Natural killer cell (primary cell): Measurements from ENCODE around the gene FRMD4A. TPM values are rescaled to one million over a fixed set of nuclear protein-coding genes. Genes with fewer than 3 reads are reported as not detected.

Source experiments
- ATAC-seq, 3 donors: fragments of 150-1000 bp in 2 of 3; fragments of 200-7000 bp in 1 of 3; cut with Tn5 transposase; 1 replicate in 1 of 3; 2 replicates in 2 of 3; pipeline ENCODE4 v1.10.0; 2021; ENCODE audit warnings: mild to moderate bottlenecking in 2 of 3, moderate library complexity in 2 of 3
- DNase-seq, 2 donors: peaks; one replicate each; pipeline versions ENCODE4 v3.0.0 to v3.0.0-alpha.2; 2013 to 2021; ENCODE audit warnings: mixed read lengths in 1 of 2
- H3K27ac ChIP-seq: one replicate; pipeline ENCODE4 v1.5.1; 2013; ENCODE audit warnings: mild to moderate bottlenecking, low read length
- H3K27me3 ChIP-seq: one replicate; pipeline ENCODE4 v1.6.1; 2013; ENCODE audit warnings: low read length; ENCODE audit not compliant: control insufficient read depth, insufficient read depth
- H3K36me3 ChIP-seq: one replicate; pipeline ENCODE4 v1.6.1; 2013; ENCODE audit warnings: low read length; ENCODE audit not compliant: control insufficient read depth, insufficient read depth
- H3K4me1 ChIP-seq: one replicate; pipeline ENCODE4 v1.6.1; 2013; ENCODE audit warnings: low read length; ENCODE audit not compliant: control insufficient read depth, insufficient read depth
- H3K4me3 ChIP-seq: one replicate; pipeline ENCODE4 v1.5.1; 2013; ENCODE audit warnings: low read length
- H3K9me3 ChIP-seq: one replicate; pipeline ENCODE4 v1.6.1; 2013; ENCODE audit warnings: low read length; ENCODE audit not compliant: control insufficient read depth, insufficient read depth
- H3K27ac Mint-ChIP-seq, 2 donors: one replicate each; pipeline ENCODE4 v1.8.0; 2022; ENCODE audit warnings: mild to moderate bottlenecking in 2 of 2, mixed read lengths in 2 of 2, moderate library complexity in 1 of 2
- H3K27me3 Mint-ChIP-seq, 2 donors: one replicate each; pipeline ENCODE4 v1.8.0; 2022; ENCODE audit warnings: low read depth in 2 of 2, mixed read lengths in 2 of 2
- H3K36me3 Mint-ChIP-seq: one replicate; pipeline ENCODE4 v1.8.0; 2022; ENCODE audit warnings: mixed read lengths
- H3K4me1 Mint-ChIP-seq, 2 donors: one replicate each; pipeline ENCODE4 v1.8.0; 2022; ENCODE audit warnings: mixed read lengths in 2 of 2
- H3K4me3 Mint-ChIP-seq: one replicate; pipeline ENCODE4 v1.8.0; 2022; ENCODE audit warnings: mild to moderate bottlenecking, moderate library complexity, mixed read lengths
- H3K9me3 Mint-ChIP-seq, 2 donors: one replicate each; pipeline ENCODE4 v1.8.0; 2022; ENCODE audit warnings: mixed read lengths in 2 of 2
- CTCF ChIP-seq: fragments of 200-600 bp; IDR thresholded peaks from one replicate; pipeline ENCODE4 v1.8.0; 2022; ENCODE audit warnings: antibody characterized with exemption
- WGBS: methylation state at CpG from one replicate; pipeline ENCODE4 v1.1.7; 2013; ENCODE audit warnings: missing lambda C conversion rate; ENCODE audit not compliant: insufficient coverage; 5-methylcytosine and 5-hydroxymethylcytosine counted together
- intact Hi-C: fragments of 100-400 bp; cut with micrococcal nuclease; formaldehyde crosslinking; loops from one replicate; pipeline ENCODE4 v1.14.2; 2022
- total RNA-seq, 4 donors: library from RNA; stranded (reverse); fragments of 120-200 nt in 1 of 4; gene quantifications; one replicate each; pipeline versions ENCODE4 v1.2.3 to v1.2.4, GENCODE V29; 2013 to 2022

The FRMD4A gene
- total RNA-seq, 3 donors from 2014 or later (not counting 1 experiment from before 2014, with no cell fraction given), result 0.36 to 0.38 TPM; not detected in 1

DNA sequence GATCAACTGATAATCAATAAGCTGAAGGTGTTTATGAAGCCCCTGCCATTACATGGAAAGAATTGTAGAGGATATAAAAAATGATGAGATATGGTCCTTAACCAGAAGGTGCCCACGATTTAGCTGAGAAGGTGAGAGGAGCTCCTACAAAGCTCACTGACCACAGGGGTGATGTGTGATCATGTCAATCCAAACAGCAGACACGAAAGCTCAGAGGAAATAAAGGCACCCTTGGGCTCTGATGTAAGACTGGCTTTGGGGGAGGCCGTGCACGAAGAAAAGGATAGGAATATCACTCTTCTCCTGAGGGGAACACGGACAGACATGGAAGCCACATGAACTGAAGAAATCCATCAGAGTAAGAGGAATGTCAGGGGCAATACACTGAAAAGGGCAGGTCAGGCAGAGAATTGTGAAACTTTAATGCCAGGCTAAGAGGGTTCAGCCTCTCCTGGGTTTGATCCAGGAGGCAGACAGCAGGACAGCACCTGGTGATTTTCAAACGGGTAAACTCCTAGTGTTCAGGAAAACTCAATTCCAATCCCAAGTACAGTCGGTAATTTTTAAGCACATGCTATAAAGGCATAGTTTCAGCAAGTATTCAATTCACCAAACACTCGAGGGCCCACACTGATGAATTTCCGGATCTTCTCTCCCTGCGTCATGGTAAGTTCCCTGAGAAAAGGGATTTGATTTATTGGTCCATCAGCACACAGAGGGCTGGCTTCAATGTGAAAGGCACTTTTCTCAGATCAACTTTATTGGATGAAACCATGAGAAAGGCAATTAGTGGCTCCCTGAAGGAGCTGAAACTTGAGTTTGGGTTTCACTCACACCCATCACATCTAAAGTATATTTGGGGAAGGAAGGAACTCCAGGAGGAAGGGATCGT is 580.2 kb downstream of the FRMD4A start:
- Mint-ChIP-seq H3K36me3 (no peaks in the 10 kb centered on the region), H3K9me3 (no peaks in the 10 kb centered on the region), H3K27ac (no peak overlapping the region), H3K4me1 (no peaks in the 10 kb centered on the region), H3K27me3 (peaks cover 15 to 51% of the 10 kb centered on the region in 2 donors), H3K4me3 (no peak overlapping the region)
- no peak for TF ChIP-seq CTCF
- H3K4me3 ChIP-seq, result no peak overlapping the region
- no peaks in the 10 kb centered on the region for H3K9me3 ChIP-seq
- 75% methylated on average over 11 of the region's 11 CpGs for WGBS
- no peaks in the 10 kb centered on the region for H3K27me3 ChIP-seq
- H3K27ac ChIP-seq, result no peak overlapping the region
- intact Hi-C loops, result no loop called here
- no peaks in the 10 kb centered on the region for H3K4me1 ChIP-seq
- DNase-seq, result no peak
- H3K36me3 ChIP-seq, result no peaks in the 10 kb centered on the region
- ATAC-seq, result no peak

DNA sequence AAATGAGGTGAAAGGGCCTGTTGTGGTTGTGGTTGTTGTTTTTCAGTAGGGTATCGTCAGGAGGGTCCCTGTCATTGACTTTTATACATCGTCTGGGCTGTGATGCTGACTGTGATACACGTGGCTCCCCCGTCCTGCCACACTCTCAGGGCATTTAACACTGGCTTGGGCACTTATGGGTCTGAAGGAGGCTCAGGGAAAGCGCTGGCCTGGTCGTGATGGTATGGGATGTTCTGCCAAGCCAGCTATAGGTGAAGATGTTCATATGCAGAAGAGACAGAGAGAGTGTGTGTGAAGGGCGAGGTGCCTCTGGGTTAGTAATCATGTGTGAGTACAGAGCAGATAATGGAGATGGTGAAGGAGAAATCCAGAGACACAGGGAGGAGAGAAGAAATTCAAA is 585.5 kb downstream of the FRMD4A start:
- Histone ChIP-seq H3K4me1 (peaks cover 8% of the 10 kb centered on the region), H3K27ac (no peak overlapping the region), H3K9me3 (no peaks in the 10 kb centered on the region), H3K36me3 (no peaks in the 10 kb centered on the region), H3K4me3 (no peak overlapping the region), H3K27me3 (no peaks in the 10 kb centered on the region)
- H3K9me3 Mint-ChIP-seq, result no peaks in the 10 kb centered on the region
- WGBS, result 77% methylated on average over 7 of the region's 7 CpGs
- ATAC-seq (no peak), DNase-seq (no peak)
- peaks cover 12 to 14% of the 10 kb centered on the region in 2 donors for H3K4me1 Mint-ChIP-seq
- intact Hi-C loops, result no loop called here
- H3K36me3 Mint-ChIP-seq, result no peaks in the 10 kb centered on the region
- peaks cover 19 to 47% of the 10 kb centered on the region in 2 donors for H3K27me3 Mint-ChIP-seq
- no peak overlapping the region for H3K27ac Mint-ChIP-seq
- no peak for TF ChIP-seq CTCF
- H3K4me3 Mint-ChIP-seq, result no peak overlapping the region

- H3K4me1 ChIP-seq, result peaks cover 8% of the 10 kb centered on the region
- intact Hi-C loops, result no loop called here
- Mint-ChIP-seq H3K27ac (no peak overlapping the region), H3K4me1 (peaks cover 12 to 14% of the 10 kb centered on the region in 2 donors), H3K27me3 (peaks cover 15 to 33% of the 10 kb centered on the region in 2 donors), H3K36me3 (no peaks in the 10 kb centered on the region), H3K9me3 (no peaks in the 10 kb centered on the region), H3K4me3 (no peak overlapping the region)
- ATAC-seq (no peak), DNase-seq (no peak)
- H3K4me3 ChIP-seq, result no peak overlapping the region
- H3K36me3 ChIP-seq, result no peaks in the 10 kb centered on the region
- WGBS, result 63% methylated on average over 7 of the region's 7 CpGs
- H3K27ac ChIP-seq, result no peak overlapping the region
- no peak for TF ChIP-seq CTCF
- no peaks in the 10 kb centered on the region for H3K27me3 ChIP-seq
- H3K9me3 ChIP-seq, result no peaks in the 10 kb centered on the region
Measured at GRCh38 chr10:13743963-13744362, 586.8 kb downstream of the FRMD4A start.
